Endothelial cell of umbilical vein (primary cell): ENCODE measurements around the gene SOX8.

ENCODE experiments used
- CTCF ChIP-seq, 2 donors: IDR thresholded peaks; 1 replicate in 1 of 2; 2 replicates in 1 of 2; pipeline ENCODE4 v1.5.1; 2011; ENCODE audit warnings: low read length in 2 of 2, mild to moderate bottlenecking in 2 of 2, moderate library complexity in 2 of 2, control low read depth in 1 of 2, inconsistent platforms in 1 of 2, low read depth in 1 of 2; ENCODE audit not compliant: insufficient read depth in 1 of 2; ENCODE audit errors: extremely low read depth in 1 of 2
- MAX ChIP-seq: IDR thresholded peaks from 2 replicates; pipeline ENCODE4 v1.6.1; 2011; ENCODE audit not compliant: insufficient read depth, insufficient read length
- POLR2A ChIP-seq: IDR thresholded peaks from 2 replicates; pipeline ENCODE4 v1.6.1; 2012; ENCODE audit warnings: low read depth, mild to moderate bottlenecking, control low read depth, low read length
- POLR2AphosphoS5 ChIP-seq: IDR thresholded peaks from 2 replicates; pipeline ENCODE4 v1.6.1; 2012; ENCODE audit warnings: low read depth, mild to moderate bottlenecking, control low read depth, low read length, moderate library complexity; ENCODE audit not compliant: insufficient read depth

DNA sequence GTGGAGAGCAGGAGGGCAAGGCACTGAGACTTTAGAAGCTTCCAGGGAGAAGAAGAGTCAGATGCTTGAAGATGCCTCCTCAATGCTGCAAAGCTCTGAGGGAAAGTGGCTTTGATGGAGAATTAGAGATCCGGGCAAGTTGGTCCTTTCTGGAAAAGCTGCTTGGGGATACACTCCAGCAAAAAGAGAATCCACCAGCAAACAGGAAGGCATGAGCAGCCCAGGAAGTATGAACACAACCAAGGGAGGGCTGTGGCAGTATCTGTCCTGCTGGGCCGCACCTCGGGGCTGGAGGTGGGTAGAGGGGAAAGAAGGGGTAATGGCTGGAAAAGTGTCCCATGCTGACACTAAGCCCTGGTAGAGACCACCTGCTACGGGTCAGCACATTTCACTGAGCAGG, 16.1 kb upstream of the SOX8 start:
- TF ChIP-seq POLR2A (no peak), CTCF (IDR thresholded peaks at IDR 0.05; ENCODE audit: extremely low read depth in 1 of 2, insufficient read depth in 1 of 2, low read depth in 1 of 2, low read length in 2 of 2) (no peak), POLR2AphosphoS5 (no peak), MAX (no peak)
